HG03045 (cell line): ENCODE results near the gene SIRT2.
A peak's percentile ranks its signal among the peaks of the same experiment; 100 is the strongest.
"Not testable (repeated sequence)": the region's sequence is repeated elsewhere in the genome, so short reads cannot be mapped to it uniquely, and the experiment has no call there.

ENCODE experiments used
- ATAC-seq: cut with Tn5 transposase; IDR thresholded peaks from one replicate; pipeline ENCODE4 v1.9.1; 2021; ENCODE audit warnings: mild to moderate bottlenecking, moderate library complexity; ENCODE audit not compliant: unreplicated experiment

The SIRT2 gene

GRCh38 chr19:38869836-38870607 lies 29.4 kb downstream of the SIRT2 start:
- peak; percentile 57 for ATAC-seq

DNA sequence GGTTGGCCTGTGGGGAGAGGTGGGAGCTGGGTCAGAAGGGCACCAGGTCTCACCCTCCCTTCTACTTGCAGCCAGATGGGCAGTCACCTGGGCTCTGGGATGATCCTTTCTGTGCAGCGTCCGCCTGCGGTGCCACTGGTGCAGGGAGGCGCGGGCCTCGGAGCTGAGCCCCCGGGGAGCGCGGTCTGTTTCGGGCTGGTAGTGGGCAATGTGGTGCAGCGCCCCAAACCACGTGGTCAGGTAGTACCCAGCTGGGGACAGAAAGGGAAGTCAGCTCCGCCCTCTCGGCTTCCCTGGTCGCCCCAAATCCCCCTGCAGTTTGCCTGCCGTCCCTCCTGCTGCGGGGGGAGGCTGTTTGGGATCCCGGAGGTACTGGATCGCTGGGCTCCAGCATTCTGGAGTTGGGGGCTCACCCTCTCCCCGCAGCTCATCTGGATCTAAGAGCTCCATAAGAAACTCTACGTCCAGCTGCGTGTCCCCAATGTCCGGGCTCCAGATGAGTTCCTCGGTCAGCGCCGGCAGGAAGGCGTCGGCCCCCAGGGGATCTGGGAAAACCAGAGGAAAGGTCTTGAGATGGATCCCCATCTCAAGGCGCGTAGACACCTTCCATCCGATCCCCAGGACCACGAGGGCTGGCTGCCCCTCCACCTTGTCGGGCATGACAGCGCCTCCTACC lies 30.1 kb downstream of the SIRT2 start:
- ATAC-seq, result no peak

DNA sequence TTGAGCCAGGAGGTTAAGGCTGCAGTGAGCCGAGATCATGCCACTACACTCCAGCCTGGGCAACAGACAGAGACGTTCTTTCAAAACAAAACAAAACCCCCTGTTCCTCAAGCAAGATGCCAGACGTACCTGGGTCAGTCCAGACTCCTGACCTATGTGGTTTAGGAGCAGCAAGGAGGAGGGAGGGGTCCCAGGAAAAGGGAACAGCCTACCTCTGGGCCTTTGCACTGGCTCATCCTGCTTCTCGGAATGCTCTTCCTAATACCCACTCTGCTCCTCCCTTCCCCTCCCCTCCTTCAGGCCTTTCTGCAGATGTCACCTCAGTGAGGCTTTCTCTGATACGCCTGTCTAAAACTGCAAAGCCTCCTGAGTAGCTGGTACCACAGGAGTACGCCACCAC lies 30.9 kb downstream of the SIRT2 start:
- ATAC-seq, result no peak

GRCh38 chr19:38867171-38867780 lies 32.1 kb downstream of the SIRT2 start:
- ATAC-seq, result no peak

GRCh38 chr19:38862321-38863059 lies 36.9 kb downstream of the SIRT2 start:
- ATAC-seq, result no peak

DNA sequence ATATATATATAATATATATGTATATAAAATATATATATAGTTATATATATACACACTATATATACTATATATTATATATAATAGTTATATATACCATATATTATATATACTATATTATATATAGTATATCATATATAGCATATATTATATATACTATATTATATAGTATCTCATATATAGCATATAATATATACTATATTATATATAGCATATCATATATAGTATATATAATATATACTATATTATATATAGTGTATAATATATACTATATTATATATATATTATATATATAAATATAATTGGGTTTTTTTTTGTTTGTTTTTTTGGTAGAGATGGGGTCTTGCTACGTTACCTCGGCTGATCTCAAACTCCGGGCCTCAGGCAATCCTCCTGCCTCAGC lies 38.0 kb downstream of the SIRT2 start:
- ATAC-seq, result no peak

DNA sequence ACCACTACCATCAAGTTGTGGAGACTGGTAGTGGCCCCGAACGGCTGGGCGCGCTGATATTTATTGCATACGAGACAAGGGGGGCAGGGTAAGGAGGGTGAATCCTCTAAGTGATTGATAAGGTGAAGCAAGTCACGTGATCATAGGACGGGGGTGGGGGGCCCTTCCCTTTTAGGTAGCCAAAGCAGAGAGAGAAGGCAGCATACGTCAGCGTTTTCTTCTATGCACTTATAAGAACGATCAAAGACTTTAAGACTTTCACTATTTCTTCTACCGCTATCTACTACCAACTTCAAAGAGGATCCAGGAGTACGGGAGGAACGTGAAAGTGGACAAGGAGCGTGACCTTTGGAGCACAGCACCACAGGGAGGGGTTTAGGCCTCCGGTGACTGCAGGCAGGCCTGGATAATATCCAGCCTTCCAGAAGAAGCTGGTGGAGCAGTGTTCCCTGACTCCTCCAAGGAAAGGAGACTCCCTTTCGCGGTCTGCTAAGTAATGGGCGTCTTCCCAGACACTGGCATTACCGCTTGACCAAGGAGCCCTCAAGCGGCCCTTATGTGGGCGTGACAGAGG lies 39.7 kb downstream of the SIRT2 start:
- not testable (repeated sequence) for ATAC-seq

DNA sequence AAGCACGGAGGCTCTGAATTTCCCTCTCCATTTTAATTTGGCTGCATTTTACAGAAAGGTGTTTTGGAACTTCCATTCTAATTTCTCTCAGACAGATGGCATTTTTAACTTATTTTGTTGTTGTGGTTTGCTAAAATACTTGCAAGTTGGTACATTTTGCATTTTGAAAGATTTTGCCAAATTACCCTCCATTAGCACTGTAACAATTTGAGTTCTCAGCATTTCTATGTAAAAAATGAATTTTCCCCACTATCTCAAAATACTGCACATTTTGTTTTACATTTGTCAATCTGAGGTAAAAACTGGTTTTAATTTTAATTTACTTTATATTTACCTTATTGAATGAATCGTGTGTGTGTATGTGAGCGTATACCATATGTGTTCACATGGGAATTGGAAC lies 42.6 kb downstream of the SIRT2 start:
- no peak for ATAC-seq

DNA sequence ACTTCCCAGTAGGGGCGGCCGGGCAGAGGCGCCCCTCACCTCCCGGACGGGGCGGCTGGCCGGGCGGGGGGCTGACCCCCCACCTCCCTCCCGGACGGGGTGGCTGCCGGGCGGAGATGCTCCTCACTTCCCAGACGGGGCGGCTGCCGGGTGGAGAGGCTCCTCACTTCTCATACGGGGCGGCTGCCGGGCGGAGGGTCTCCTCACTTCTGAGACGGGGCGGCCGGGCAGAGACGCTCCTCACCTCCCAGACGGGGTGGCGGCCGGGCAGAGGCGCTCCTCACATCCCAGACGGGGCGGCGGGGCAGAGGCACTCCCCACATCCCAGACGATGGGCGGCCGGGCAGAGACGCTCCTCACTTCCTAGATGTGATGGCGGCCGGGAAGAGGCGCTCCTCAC lies 43.7 kb downstream of the SIRT2 start:
- ATAC-seq, result not testable (repeated sequence)

- ATAC-seq, result not testable (repeated sequence)
Measured at GRCh38 chr19:38854961-38855360, 44.5 kb downstream of the SIRT2 start.

GRCh38 chr19:38853214-38853613 lies 46.2 kb downstream of the SIRT2 start:
- ATAC-seq, result no peak

- ATAC-seq, result no peak
Measured at GRCh38 chr19:38852231-38853044, 47.0 kb downstream of the SIRT2 start.

GRCh38 chr19:38851622-38852230 lies 47.7 kb downstream of the SIRT2 start:
- no peak for ATAC-seq

DNA sequence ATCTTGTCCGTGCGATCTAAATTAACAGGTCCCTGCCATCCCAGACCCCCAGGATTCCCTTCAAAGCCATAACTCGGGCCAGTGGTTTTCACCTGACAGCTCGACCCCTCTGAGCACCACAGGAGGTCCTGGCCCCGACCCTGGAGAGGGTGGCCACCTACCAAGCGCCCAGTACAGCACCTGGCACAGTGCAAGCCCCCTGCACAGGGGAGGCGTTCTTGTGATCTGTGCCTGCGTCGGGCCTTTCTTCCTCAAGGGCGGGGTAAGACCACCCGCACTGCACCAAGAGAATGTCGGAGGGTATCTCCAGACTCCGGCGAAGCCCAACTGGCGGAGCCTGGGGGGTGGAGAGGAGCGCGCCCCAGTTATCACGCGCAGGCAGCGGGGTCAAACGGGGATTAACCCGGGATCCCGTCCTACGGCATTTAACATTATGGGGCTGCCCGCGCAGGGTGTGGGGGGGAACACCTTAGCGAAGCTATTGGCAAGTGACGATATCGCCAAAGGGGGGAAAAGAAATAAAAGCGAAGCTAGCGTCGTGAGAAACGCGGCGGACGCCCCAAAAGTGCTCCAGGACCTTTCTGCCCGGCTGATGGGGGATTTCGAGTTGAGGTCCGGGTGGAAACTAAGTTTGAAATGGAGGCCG lies 48.3 kb downstream of the SIRT2 start:
- no peak for ATAC-seq

GRCh38 chr19:38850436-38850975 lies 48.9 kb downstream of the SIRT2 start:
- peak; percentile 60 for ATAC-seq

DNA sequence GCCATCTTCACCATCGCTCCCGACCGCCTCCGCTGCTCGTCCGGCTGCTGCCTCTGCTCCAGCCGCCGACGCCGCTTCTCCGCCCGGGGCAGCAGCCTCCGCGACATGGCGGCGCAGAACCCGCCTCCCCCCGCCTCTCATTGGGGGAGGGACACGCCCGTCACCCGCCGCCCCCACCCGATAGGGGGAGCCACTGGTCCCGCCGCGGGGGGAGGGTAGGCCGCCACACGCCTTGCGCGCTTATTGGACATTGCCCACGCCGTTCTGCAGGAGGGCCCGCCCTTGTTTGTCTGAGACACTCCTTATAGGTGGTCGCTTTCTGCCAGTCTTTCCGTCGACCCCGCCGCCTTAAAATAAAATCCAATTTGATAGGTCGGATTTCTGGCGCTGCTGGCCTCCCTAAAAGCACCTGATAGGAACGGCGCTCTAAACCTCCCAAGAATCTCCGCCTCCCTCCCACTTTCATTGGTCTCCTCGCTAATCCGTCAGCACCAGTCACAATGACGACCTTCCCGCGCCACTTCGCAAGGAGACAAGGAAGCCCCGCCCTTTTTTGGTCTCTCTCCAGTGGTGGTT lies 49.5 kb downstream of the SIRT2 start, which contains the start of gene HNRNPL:
HNRNPL (minus strand) TSS at position 127 of the 576 bp plus-strand sequence; CDS start at position 107, 20 bp downstream.
- ATAC-seq, result peak; percentile 62

DNA sequence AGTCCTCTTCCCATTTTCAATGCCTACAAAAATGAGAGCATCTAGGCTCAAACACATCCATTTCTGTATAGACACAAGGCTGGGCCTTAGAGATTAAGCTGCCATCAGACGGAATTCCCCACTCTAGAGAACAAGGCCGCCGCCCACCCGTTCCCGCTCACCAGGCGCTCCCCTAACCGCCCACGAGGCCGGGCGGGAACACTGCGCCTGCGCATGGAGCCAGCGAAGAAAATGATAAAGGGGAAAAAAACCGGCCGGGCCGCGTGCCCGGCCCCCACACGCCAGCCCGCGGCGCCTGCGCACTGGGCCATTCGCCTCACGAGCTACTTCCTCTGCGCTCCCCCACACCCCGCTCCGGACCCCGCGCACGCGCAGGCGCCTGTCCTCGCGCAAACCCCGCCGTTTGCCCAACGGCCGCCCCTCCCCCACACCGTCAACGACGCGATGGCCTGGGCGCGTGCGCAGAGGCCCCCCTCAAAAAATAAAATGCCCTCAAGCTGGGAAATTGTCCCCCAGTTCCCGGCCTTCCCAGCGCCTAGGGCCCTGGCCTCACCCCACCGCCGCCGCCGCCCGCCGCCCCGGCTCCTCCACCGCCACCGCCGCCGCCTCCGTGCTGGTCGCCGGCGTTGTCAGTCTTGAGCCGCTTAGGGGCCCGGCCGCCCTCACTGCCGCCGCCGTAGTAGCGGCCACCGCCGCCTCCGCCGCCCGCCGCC lies 50.1 kb downstream of the SIRT2 start:
- peak; percentile 26 for ATAC-seq
